DMS 273 treated with DMSO at 0.1 percent for 48 hours (cell line): ENCODE data around the gene LGALS14.
"Not testable (repeated sequence)": the region's sequence is repeated elsewhere in the genome, so short reads cannot be mapped to it uniquely, and the experiment has no call there.

Experiments
- DNase-seq: peaks from one replicate; lab custom pipeline; 2025; lab: John Stamatoyannopoulos, UW

LGALS14 gene

GRCh38 chr19:39695759-39696158, 8.5 kb upstream of the LGALS14 start:
- DNase-seq, result no peak

- DNase-seq, result no peak
Observed at GRCh38 chr19:39696387-39696786, 7.9 kb upstream of the LGALS14 start.

- no peak for DNase-seq
Observed at GRCh38 chr19:39698535-39698934, 5.7 kb upstream of the LGALS14 start.

GRCh38 chr19:39701291-39701690, 3.0 kb upstream of the LGALS14 start:
- no peak for DNase-seq

GRCh38 chr19:39705578-39706188, 1.4 kb downstream of the LGALS14 start:
- no peak for DNase-seq

DNA sequence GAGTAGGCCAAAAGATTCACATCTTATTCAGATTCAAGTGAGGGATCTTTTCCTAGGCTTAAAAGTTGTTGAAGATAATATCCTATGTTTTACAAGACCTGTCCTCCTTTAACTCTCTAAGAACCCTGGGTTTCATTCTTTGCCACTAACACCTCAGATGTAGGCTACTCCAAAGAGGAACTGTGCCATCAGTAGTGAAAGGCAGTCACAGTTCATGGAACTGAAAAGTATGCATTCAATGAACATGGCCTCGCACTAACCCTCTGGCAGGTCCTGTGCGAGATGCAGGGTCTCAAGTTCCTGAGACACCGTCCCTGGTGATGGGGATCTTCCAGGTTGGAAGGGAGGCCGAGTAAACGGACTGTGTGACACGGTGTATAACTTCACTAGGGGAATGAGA, 4.3 kb downstream of the LGALS14 start:
- DNase-seq, result no peak

DNA sequence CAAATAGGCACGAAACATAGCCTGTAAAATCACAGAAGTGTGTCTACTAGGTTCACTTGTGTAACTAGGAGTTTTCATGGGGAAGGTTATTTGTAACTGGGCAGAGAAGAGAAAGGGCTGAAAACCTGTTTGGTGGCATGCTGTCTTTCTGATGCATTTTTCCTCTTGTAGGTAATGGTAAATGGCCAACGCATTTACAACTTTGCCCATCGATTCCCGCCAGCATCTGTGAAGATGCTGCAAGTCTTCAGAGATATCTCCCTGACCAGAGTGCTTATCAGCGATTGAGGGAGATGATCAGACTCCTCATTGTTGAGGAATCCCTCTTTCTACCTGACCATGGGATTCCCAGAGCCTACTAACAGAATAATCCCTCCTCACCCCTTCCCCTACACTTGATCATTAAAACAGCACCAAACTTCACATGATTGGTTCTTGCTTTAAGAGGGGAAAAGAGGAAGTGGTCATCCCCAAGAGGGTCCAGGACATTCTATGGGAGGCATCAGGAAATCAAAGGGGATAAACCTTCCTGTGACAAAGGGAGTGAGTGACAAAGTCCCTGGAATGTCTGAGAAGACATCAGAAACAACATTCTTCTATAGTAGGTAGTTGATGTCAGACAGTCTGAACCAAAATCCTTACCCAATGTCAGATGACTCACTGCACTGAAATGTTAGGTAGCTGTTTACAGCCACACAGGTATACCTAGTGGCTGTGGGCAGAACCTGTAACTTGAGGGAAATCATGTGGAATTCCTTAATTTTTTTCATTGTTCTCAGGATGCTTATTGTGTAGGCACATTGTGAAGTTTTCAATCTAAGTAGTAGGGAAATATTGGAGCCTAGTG, 5.0 kb downstream of the LGALS14 start:
- DNase-seq, result no peak

GRCh38 chr19:39710333-39710890, 6.1 kb downstream of the LGALS14 start:
- DNase-seq, result no peak

GRCh38 chr19:39720144-39720543, 15.9 kb downstream of the LGALS14 start:
- DNase-seq, result not testable (repeated sequence)

- no peak for DNase-seq
Observed at GRCh38 chr19:39725995-39726394, 21.7 kb downstream of the LGALS14 start.

- DNase-seq, result no peak
Observed at GRCh38 chr19:39727070-39727800, 23.0 kb downstream of the LGALS14 start.

DNA sequence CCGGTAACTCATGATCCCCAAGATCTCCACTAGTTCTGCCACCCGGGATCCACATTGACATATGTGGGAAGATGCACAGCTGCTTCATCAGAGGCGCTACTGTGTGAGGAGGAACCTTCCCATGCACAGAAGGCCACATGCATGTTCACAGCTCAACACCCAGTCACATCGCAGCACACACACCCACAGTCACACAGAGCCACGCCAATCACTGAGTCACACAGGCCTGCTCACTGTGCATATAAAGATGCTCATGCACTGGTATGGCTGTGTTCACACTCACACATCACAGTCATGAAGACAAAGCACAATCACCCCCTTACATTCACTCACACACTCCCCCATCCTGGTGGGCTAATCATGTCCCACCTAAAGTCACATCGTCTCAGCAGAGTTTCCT, 23.8 kb downstream of the LGALS14 start:
- DNase-seq, result no peak

DNA sequence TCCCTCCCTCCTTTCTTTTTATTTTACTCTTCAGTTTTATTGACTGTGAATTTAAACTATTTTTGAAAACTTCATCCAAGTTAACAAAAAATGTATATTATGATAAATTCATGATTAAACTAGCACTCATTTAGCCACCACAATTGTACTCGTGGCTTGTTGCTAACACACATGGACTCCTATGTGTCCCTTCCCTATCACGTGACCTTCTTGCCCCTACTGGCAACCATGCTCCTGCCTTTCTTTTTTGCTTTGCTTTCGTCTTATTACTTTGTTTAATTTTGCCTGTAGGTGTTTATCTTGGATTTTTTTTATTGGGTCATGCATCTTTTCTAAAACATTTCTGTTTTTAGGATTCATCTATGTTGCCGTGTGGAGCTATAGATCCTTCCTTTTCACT, 25.3 kb downstream of the LGALS14 start:
- no peak for DNase-seq

DNA sequence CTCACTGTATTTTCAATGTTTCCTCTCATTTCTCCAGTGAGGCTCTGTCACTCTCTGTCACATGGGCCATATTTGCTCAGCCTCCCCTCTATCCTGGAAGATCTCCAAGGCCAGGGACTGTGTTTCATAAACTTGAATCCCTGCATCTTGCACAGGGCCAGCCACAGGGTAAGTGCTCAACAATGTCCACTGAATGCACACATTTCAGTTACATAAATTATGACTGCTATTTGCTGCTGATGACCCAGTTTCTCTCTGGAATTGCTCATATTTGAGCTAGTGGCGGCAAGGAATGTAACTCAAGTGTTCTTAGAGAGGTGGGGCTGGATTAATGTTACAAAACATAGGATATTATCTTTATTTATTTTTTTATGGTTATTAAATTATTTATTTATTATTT, 27.4 kb downstream of the LGALS14 start:
- no peak for DNase-seq

- no peak for DNase-seq
Observed at GRCh38 chr19:39733841-39734240, 29.6 kb downstream of the LGALS14 start.

DNA sequence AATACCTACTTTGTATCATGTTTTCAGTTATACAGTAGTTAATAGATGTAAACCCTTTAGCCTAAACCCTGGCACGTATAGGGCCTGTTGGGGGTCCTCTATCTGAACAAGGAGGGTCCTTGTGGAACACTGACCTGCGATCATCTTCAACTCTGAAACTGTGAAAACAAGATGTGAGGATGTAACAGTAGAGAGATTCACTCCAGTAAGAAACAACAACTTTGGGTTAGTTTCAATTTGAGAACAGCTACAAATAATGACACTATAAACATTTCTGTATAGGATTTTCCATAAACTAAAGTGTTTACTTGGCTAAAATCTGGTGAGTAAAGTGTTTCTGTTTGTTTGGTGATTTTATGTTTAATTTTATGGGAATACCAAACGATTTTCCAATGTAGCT, 31.4 kb downstream of the LGALS14 start:
- DNase-seq, result no peak

- DNase-seq, result no peak
Observed at GRCh38 chr19:39736088-39736487, 31.8 kb downstream of the LGALS14 start.

- DNase-seq, result no peak
Observed at GRCh38 chr19:39737351-39737750, 33.1 kb downstream of the LGALS14 start.

DNA sequence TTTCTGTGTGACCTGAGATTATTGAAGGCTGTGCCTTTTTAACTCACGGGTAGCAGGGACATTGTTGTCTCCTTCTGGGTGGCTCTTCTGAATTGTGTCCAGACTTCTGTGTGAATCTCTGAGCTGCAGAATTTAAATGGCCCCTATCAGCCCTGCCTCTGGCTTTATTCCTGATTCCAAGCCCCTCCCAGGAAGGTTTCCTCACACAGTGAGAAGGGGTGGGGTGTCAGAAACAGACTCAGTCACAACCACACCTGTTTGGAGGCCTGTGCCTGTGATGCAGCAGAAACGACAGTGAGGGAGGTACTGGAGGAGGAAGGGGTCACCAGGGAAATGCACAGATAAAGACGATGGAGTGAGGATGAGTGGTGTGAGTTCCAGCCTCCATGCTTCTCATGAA, 33.6 kb downstream of the LGALS14 start, which contains the start of gene CLC:
Gene CLC, minus strand, starts transcription at position 139 of the 400 bp plus-strand sequence. Its CDS starts 77 bp downstream, at position 62.
- DNase-seq, result no peak

GRCh38 chr19:39738814-39739213, 34.5 kb downstream of the LGALS14 start:
- no peak for DNase-seq

DNA sequence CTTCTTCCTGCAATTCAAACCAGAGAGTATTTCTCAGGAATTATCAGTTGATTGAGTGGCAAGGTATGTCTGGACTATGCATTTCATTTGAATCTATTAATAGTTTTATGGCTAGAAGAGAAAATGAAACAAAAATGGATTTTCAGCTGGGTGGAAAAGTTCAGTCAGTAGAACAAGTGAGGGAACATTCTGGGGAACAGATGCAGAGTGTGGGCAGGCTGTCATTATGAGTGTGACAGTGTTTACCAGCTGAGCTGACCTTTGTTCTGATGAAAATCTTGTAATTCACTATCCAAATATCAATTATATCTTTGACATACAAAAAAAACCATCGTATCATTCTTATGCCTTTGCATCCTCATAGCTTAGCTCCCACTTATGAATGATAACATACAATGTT, 36.1 kb downstream of the LGALS14 start:
- DNase-seq, result no peak

GRCh38 chr19:39745643-39746042, 41.4 kb downstream of the LGALS14 start:
- no peak for DNase-seq
